Mesendoderm (in vitro differentiated cells): ENCODE results near the gene NRDC. TPM values are rescaled to one million over a fixed set of nuclear protein-coding genes. Genes with fewer than 3 reads are reported as not detected.

Experiments
- DNase-seq: peaks from one replicate; pipeline ENCODE4 v3.0.0; 2013
- H2AK5ac ChIP-seq: 2 replicates; pipeline ENCODE4 v1.6.1; 2013; ENCODE audit warnings: low read length, inconsistent platforms
- H2BK120ac ChIP-seq: 2 replicates; pipeline ENCODE4 v1.6.1; 2013; ENCODE audit warnings: low read depth, mild to moderate bottlenecking, low read length, moderate library complexity, mixed read lengths
- H2BK15ac ChIP-seq: replicated peaks from 2 replicates; pipeline ENCODE4 v1.6.1; 2013; ENCODE audit warnings: low read depth, mild to moderate bottlenecking, moderate library complexity
- H2BK5ac ChIP-seq: 2 replicates; pipeline ENCODE4 v1.6.1; 2013; ENCODE audit warnings: low read length, inconsistent platforms
- H3K18ac ChIP-seq: 2 replicates; pipeline ENCODE4 v1.6.1; 2013; ENCODE audit warnings: mild to moderate bottlenecking, low read length, mixed read lengths
- H3K23ac ChIP-seq: one replicate; pipeline ENCODE4 v1.6.1; 2013; ENCODE audit warnings: low read length
- H3K27ac ChIP-seq: 2 replicates; pipeline ENCODE4 v1.5.1; 2013; ENCODE audit warnings: low read depth, mild to moderate bottlenecking, inconsistent platforms, low read length, moderate library complexity
- H3K27me3 ChIP-seq: 2 replicates; pipeline ENCODE4 v1.6.1; 2013; ENCODE audit warnings: low read length, control low read depth, mild to moderate bottlenecking, inconsistent platforms; ENCODE audit not compliant: insufficient read depth, poor library complexity
- H3K36me3 ChIP-seq: 2 replicates; pipeline ENCODE4 v1.6.1; 2013; ENCODE audit warnings: low read length, inconsistent platforms; ENCODE audit not compliant: control insufficient read depth, insufficient read depth
- H3K4ac ChIP-seq: one replicate; pipeline ENCODE4 v1.6.1; 2013; ENCODE audit warnings: low read depth, mild to moderate bottlenecking, low read length, moderate library complexity
- H3K4me1 ChIP-seq: 2 replicates; pipeline ENCODE4 v1.6.1; 2013; ENCODE audit warnings: low read depth, low read length, inconsistent platforms; ENCODE audit not compliant: control insufficient read depth
- H3K4me2 ChIP-seq: 2 replicates; pipeline ENCODE4 v1.6.1; 2013; ENCODE audit warnings: low read length
- H3K4me3 ChIP-seq: 2 replicates; pipeline ENCODE4 v1.5.1; 2013; ENCODE audit warnings: mild to moderate bottlenecking, low read length
- H3K56ac ChIP-seq: one replicate; pipeline ENCODE4 v1.6.1; 2013; ENCODE audit warnings: low read length
- H3K79me1 ChIP-seq: 2 replicates; pipeline ENCODE4 v1.6.1; 2013; ENCODE audit warnings: low read length, inconsistent platforms
- H3K79me2 ChIP-seq: 2 replicates; pipeline ENCODE4 v1.6.1; 2013; ENCODE audit warnings: mild to moderate bottlenecking, low read length; ENCODE audit not compliant: control insufficient read depth, insufficient read depth
- H3K9ac ChIP-seq: 2 replicates; pipeline ENCODE4 v1.6.1; 2013; ENCODE audit warnings: low read length, inconsistent platforms
- H4K5ac ChIP-seq: one replicate; pipeline ENCODE4 v1.6.1; 2013; ENCODE audit warnings: low read length
- H4K8ac ChIP-seq: one replicate; pipeline ENCODE4 v1.6.1; 2013; ENCODE audit warnings: low read depth, mild to moderate bottlenecking, control low read depth, low read length, moderate library complexity
- WGBS: extraction: QIAGEN DNeasy Blood & Tissue Kit; methylation state at CpG from one replicate; pipeline ENCODE4 v1.1.7; 2013; ENCODE audit warnings: low lambda C conversion rate, missing lambda C conversion rate; ENCODE audit not compliant: insufficient coverage; ENCODE audit errors: extremely low coverage; 5-methylcytosine and 5-hydroxymethylcytosine counted together
- polyA plus RNA-seq, 2 experiments: library from polyadenylated mRNA; stranded (reverse); fragments of 200-250 nt; gene quantifications; one replicate each; pipeline ENCODE4 v1.2.3, GENCODE V29; 2013

Gene NRDC
- polyA plus RNA-seq (2013, experiment 1 of 2) = 124 TPM
- 122 TPM for polyA plus RNA-seq (2013, experiment 2 of 2)

DNA sequence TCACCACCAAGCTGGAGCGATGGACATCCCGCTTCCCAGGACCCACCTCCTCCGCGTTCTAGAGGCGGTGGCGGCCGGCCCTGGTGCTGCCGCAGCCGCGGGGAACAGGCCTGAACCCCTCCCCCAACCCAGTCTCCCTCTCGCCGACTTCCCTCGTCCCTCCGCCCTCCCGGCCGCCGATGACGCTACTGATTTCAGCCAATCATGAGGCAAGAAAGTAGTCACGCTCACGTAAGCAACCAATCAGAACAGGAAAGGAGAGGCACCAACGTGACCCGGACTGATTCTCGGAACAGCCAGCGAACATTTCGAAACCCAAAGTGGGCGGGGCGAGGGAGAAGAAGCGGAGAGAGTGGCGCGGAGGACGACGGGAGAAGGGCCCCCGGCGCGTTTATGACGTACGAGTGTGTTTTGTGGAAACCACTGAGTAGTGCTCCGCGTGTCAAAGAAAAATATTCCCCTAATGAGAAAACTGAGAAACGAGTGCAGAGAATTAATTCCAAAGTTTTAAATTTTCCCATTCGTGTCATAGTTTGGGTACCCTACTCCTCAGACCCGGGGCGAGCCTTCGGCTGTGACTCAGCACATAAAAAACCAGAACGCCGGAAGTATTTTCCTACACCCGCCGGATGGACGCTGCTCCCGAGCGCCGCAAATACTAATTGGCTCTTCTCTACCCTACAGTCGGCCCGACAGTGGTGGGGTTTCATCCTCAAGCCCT, at the start of gene NRDC:
Gene NRDC, minus strand, starts transcription at position 112 of the 721 bp plus-strand sequence. CDS start 112 bp downstream, outside the sequence.
- peak within 1 kb of the TSS; percentile 75 for H2BK120ac ChIP-seq
- no peaks in the 10 kb centered on the region for H3K36me3 ChIP-seq
- H3K56ac ChIP-seq = peak within 1 kb of the TSS; percentile 100
- H3K79me1 ChIP-seq = no peaks in the 10 kb centered on the region
- peaks cover 35% of the 10 kb centered on the region for H3K79me2 ChIP-seq
- peak within 1 kb of the TSS; percentile 93 for H2BK5ac ChIP-seq
- H2BK15ac ChIP-seq = no peak within 1 kb of the TSS
- peak within 1 kb of the TSS; percentile 95 for H4K8ac ChIP-seq
- H3K9ac ChIP-seq = peak within 1 kb of the TSS; percentile 97
- peak; percentile 100 for DNase-seq
- H3K4me2 ChIP-seq = peak within 1 kb of the TSS; percentile 92
- no CpG with 5 or more reads among the region's 54 CpGs for WGBS
- H3K4me3 ChIP-seq = peak within 1 kb of the TSS; percentile 96
- H2AK5ac ChIP-seq = peak within 1 kb of the TSS; percentile 38
- H3K4ac ChIP-seq = peak within 1 kb of the TSS; percentile 92
- peak within 1 kb of the TSS; percentile 94 for H3K23ac ChIP-seq
- peak within 1 kb of the TSS; percentile 95 for H3K27ac ChIP-seq
- peak within 1 kb of the TSS; percentile 95 for H3K18ac ChIP-seq
- peaks cover 4% of the 10 kb centered on the region for H3K4me1 ChIP-seq
- H4K5ac ChIP-seq = peak within 1 kb of the TSS; percentile 99
- no peaks in the 10 kb centered on the region for H3K27me3 ChIP-seq

DNA sequence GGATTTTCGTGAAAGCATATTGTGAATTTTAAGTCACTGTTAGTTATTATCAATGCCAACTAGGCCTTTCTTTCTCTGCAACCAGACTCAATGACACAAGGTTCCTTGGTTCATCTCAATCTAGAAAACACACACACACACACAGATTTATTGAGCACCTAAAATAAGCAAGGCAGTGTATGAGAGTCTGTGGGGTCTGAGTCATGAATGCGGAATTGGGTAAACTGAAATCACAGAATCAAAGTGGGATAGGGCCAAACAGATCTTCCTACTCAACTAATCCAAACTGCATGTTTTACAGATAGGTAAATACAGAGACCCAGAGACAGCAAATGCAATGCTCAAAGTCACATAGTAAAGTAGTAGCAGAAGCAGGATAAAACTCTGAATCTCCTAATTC, 48.5 kb upstream of the NRDC start:
- Histone ChIP-seq H3K4me3 (no peak overlapping the region), H3K27me3 (no peaks in the 10 kb centered on the region), H3K23ac (no peak overlapping the region), H2BK120ac (no peak overlapping the region), H2AK5ac (no peak overlapping the region), H3K36me3 (no peaks in the 10 kb centered on the region), H3K18ac (no peak overlapping the region), H3K27ac (no peak overlapping the region), H2BK5ac (no peak overlapping the region), H3K4me2 (no peak overlapping the region), H3K79me2 (no peaks in the 10 kb centered on the region), H4K5ac (no peak overlapping the region), H2BK15ac (no peak overlapping the region), H3K56ac (no peak overlapping the region), H4K8ac (no peak overlapping the region), H3K9ac (no peak overlapping the region), H3K4ac (no peak overlapping the region), H3K4me1 (peaks cover 2% of the 10 kb centered on the region), H3K79me1 (no peaks in the 10 kb centered on the region)
- no peak for DNase-seq
- WGBS = no CpG with 5 or more reads among the region's 2 CpGs

GRCh38 chr1:51926171-51926812, 47.8 kb upstream of the NRDC start:
- no peak overlapping the region for H2AK5ac ChIP-seq
- H3K56ac ChIP-seq = no peak overlapping the region
- no peaks in the 10 kb centered on the region for H3K27me3 ChIP-seq
- H4K8ac ChIP-seq = no peak overlapping the region
- no peak overlapping the region for H3K4ac ChIP-seq
- DNase-seq = peak; percentile 79
- H4K5ac ChIP-seq = no peak overlapping the region
- no peak overlapping the region for H2BK5ac ChIP-seq
- no peak overlapping the region for H3K4me2 ChIP-seq
- H3K18ac ChIP-seq = no peak overlapping the region
- no peaks in the 10 kb centered on the region for H3K36me3 ChIP-seq
- no peak overlapping the region for H2BK15ac ChIP-seq
- H3K27ac ChIP-seq = no peak overlapping the region
- H3K23ac ChIP-seq = no peak overlapping the region
- no peaks in the 10 kb centered on the region for H3K79me2 ChIP-seq
- H2BK120ac ChIP-seq = no peak overlapping the region
- H3K9ac ChIP-seq = no peak overlapping the region
- H3K4me1 ChIP-seq = peaks cover 2% of the 10 kb centered on the region
- no CpG with 5 or more reads among the region's 5 CpGs for WGBS
- no peaks in the 10 kb centered on the region for H3K79me1 ChIP-seq
- H3K4me3 ChIP-seq = no peak overlapping the region

DNA sequence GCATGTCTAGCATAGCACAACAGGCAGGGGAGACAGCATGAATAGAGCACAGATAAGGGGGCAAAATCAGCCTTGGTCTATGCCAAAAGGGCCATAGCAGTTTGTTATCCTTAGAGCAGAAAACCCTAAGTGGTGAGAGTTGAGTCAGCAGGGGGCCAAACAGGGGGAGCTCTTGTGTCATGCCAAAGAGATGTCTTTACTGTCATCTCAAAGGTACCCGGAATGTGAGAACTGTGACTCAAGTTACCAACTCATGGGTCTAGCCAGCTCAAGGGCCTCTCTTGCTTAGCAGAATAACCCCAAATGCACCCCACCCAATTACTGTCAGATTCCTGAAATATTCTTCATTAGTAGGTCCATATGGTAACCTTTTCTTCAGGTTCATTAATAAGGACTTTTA, 45.9 kb upstream of the NRDC start:
- Histone ChIP-seq H2BK120ac (no peak overlapping the region), H3K4me3 (no peak overlapping the region), H3K9ac (no peak overlapping the region), H4K5ac (no peak overlapping the region), H2AK5ac (no peak overlapping the region), H3K27me3 (no peaks in the 10 kb centered on the region), H3K27ac (no peak overlapping the region), H3K23ac (no peak overlapping the region), H3K36me3 (peaks cover 2% of the 10 kb centered on the region), H2BK15ac (no peak overlapping the region), H3K18ac (no peak overlapping the region), H3K79me2 (no peaks in the 10 kb centered on the region), H3K4me1 (peaks cover 8% of the 10 kb centered on the region), H3K79me1 (no peaks in the 10 kb centered on the region), H2BK5ac (no peak overlapping the region), H3K56ac (no peak overlapping the region), H3K4ac (no peak overlapping the region), H3K4me2 (no peak overlapping the region), H4K8ac (no peak overlapping the region)
- WGBS = no CpG with 5 or more reads among the region's 1 CpG
- peak; percentile 67 for DNase-seq

DNA sequence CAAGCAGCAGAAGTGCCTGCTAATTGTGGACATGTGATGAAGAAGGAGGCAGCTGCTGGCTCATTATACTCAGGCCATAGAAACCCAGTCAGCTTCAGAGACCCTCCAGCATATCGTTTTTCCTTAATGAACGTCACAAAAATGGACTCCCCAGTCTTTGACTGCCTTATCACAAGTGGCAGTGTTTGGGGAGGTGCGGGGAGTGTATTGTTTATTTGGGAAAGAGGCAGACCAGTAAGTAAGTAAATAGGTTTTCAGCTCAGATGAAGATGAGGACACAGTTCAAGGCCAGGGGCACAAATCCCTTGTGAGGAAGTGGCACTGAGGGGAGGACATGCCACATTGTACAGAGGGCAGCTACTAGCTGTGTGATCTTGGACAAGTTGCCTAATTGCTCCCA, 43.5 kb upstream of the NRDC start:
- DNase-seq = no peak
- H3K79me2 ChIP-seq = no peaks in the 10 kb centered on the region
- no peak overlapping the region for H2BK120ac ChIP-seq
- H3K27ac ChIP-seq = no peak overlapping the region
- no peak overlapping the region for H3K4me3 ChIP-seq
- no peak overlapping the region for H3K56ac ChIP-seq
- H3K36me3 ChIP-seq = peaks cover 2% of the 10 kb centered on the region
- no peak overlapping the region for H3K4me2 ChIP-seq
- no peak overlapping the region for H3K18ac ChIP-seq
- H3K9ac ChIP-seq = no peak overlapping the region
- no peak overlapping the region for H3K23ac ChIP-seq
- no CpG with 5 or more reads among the region's 3 CpGs for WGBS
- H3K79me1 ChIP-seq = no peaks in the 10 kb centered on the region
- H3K27me3 ChIP-seq = no peaks in the 10 kb centered on the region
- H4K8ac ChIP-seq = no peak overlapping the region
- H2AK5ac ChIP-seq = no peak overlapping the region
- no peak overlapping the region for H4K5ac ChIP-seq
- H2BK5ac ChIP-seq = no peak overlapping the region
- no peak overlapping the region for H3K4ac ChIP-seq
- peaks cover 8% of the 10 kb centered on the region for H3K4me1 ChIP-seq
- H2BK15ac ChIP-seq = no peak overlapping the region
